PC-9 (cell line): Measurements from ENCODE around the gene MEIS2. TPM values are rescaled to one million over a fixed set of nuclear protein-coding genes. Genes with fewer than 3 reads are reported as not detected.

Experiments
- BruUV-seq: library from RNA; stranded (reverse); fragments of 400-500 nt; replicated peaks from 2 replicates; lab custom pipeline; 2021; lab: Mats Ljungman, UMichigan
- CTCF ChIA-PET: fragments of 300-600 bp; sonication (Branson Sonifier 250); formaldehyde crosslinking; loops from one replicate; lab custom pipeline; 2022; ENCODE audit warnings: antibody characterized with exemption; lab: Charles Lee
- POLR2A ChIA-PET: fragments of 300-600 bp; sonication (Branson Sonifier 250); formaldehyde crosslinking; loops from one replicate; lab custom pipeline; 2022; ENCODE audit warnings: antibody characterized with exemption; ENCODE audit not compliant: unreplicated experiment; lab: Charles Lee
- DNase-seq, 2 experiments: peaks; one replicate each; pipeline versions ENCODE4 v3.0.0 to v3.0.0-alpha.2; 2015 to 2022; ENCODE audit warnings: mixed read lengths in 1 of 2
- H2AFZ ChIP-seq: fragments of 200-600 bp; sonication (generic); 2 replicates; pipeline ENCODE4 v1.8.1; 2017; ENCODE audit warnings: antibody characterized with exemption
- H3F3A ChIP-seq: fragments of 200-600 bp; sonication (generic); 2 replicates; pipeline ENCODE4 v1.8.1; 2017; ENCODE audit warnings: antibody characterized with exemption, mild to moderate bottlenecking, low read depth; ENCODE audit not compliant: insufficient read depth
- H3K27ac ChIP-seq: fragments of 200-600 bp; sonication (generic); 2 replicates; pipeline ENCODE4 v1.6.1; 2016; ENCODE audit warnings: mixed run types
- H3K27me3 ChIP-seq: fragments of 200-600 bp; sonication (generic); 2 replicates; pipeline ENCODE4 v1.6.1; 2016; ENCODE audit warnings: low read depth, mixed run types; ENCODE audit not compliant: insufficient read depth
- H3K36me3 ChIP-seq: fragments of 200-600 bp; sonication (generic); 2 replicates; pipeline ENCODE4 v1.6.1; 2016; ENCODE audit warnings: low read depth, mixed run types
- H3K4me1 ChIP-seq: fragments of 200-600 bp; sonication (generic); replicated peaks from 2 replicates; pipeline ENCODE4 v1.6.1; 2016; ENCODE audit warnings: mixed run types; ENCODE audit not compliant: insufficient read depth
- H3K4me2 ChIP-seq: fragments of 200-600 bp; sonication (generic); 2 replicates; pipeline ENCODE4 v1.6.1; 2017; ENCODE audit warnings: mixed run types
- H3K4me3 ChIP-seq: fragments of 200-600 bp; sonication (generic); 2 replicates; pipeline ENCODE4 v1.6.1; 2016; ENCODE audit warnings: mixed run types
- H3K79me2 ChIP-seq: fragments of 200-600 bp; sonication (generic); 2 replicates; pipeline ENCODE4 v1.6.1; 2017; ENCODE audit warnings: low read depth, mixed run types
- H3K9me2 ChIP-seq: fragments of 200-600 bp; sonication (generic); 2 replicates; pipeline ENCODE4 v1.8.1; 2017; ENCODE audit warnings: mild to moderate bottlenecking; ENCODE audit not compliant: insufficient read depth
- H3K9me3 ChIP-seq: fragments of 200-600 bp; sonication (generic); 2 replicates; pipeline ENCODE4 v1.8.1; 2016; ENCODE audit warnings: low read depth; ENCODE audit not compliant: insufficient read depth
- H4K20me1 ChIP-seq: fragments of 200-600 bp; sonication (generic); 2 replicates; pipeline ENCODE4 v1.8.1; 2017; ENCODE audit not compliant: insufficient read depth
- EZH2 ChIP-seq: fragments of 200-600 bp; sonication (generic); IDR thresholded peaks from 2 replicates; pipeline ENCODE4 v1.8.0; 2017; ENCODE audit warnings: antibody characterized with exemption, low read depth
- intact Hi-C: fragments of 100-400 bp; cut with micrococcal nuclease; formaldehyde crosslinking; loops from one replicate; pipeline ENCODE4 v1.10.0; 2022; ENCODE audit not compliant: unreplicated experiment
- total RNA-seq: library from RNA; stranded (reverse); gene quantifications from 2 replicates; pipeline ENCODE4 v1.2.3, GENCODE V29; 2021
- TF ChIP-seq, protein P1 (sequence below): fragments of 200-600 bp; sonication (generic); conservative IDR thresholded peaks from 2 replicates; pipeline ENCODE4 v1.6.1; 2017; ENCODE audit warnings: mixed run types, antibody characterized with exemption, mild to moderate bottlenecking, moderate library complexity

Gene MEIS2
- total RNA-seq, 1 experiment from 2014 or later = 29.1 TPM

DNA sequence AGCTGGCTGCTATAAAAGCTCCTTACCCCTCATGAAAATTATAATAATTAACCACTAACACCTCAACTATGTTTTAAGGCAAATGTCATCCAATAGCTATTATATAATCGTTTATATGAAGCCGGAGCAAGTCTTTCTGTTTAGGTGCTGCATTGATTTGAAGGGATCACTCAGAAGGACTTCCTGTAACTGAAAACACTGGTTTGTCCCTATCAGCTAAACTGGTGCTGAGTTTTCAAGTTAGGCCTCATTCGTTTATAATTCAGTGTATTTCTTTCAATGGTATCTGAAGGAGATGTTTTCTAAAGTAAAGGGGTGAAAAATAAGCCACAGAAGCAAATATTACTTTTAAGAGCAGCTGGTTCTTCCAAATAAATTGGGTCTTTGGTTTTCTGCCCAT lies 14.2 kb downstream of the MEIS2 start:
- Histone ChIP-seq H3K79me2 (no peaks in the 10 kb centered on the region), H3K9me2 (no peaks in the 10 kb centered on the region), H3K4me3 (no peak overlapping the region), H3K27ac (no peak overlapping the region), H3K36me3 (peaks cover 11% of the 10 kb centered on the region; the same call in 1 of the 2 replicates), H3K4me1 (no peaks in the 10 kb centered on the region), H3F3A (no peaks in the 10 kb centered on the region), H4K20me1 (no peaks in the 10 kb centered on the region), H3K9me3 (no peaks in the 10 kb centered on the region), H3K4me2 (no peak overlapping the region), H3K27me3 (no peaks in the 10 kb centered on the region), H2AFZ (no peak overlapping the region)
- ChIA-PET POLR2A (no interaction called here), CTCF (no interaction called here)
- intact Hi-C loops = no loop called here
- TF ChIP-seq EZH2 = no peak
- TF ChIP-seq, protein P1, sequence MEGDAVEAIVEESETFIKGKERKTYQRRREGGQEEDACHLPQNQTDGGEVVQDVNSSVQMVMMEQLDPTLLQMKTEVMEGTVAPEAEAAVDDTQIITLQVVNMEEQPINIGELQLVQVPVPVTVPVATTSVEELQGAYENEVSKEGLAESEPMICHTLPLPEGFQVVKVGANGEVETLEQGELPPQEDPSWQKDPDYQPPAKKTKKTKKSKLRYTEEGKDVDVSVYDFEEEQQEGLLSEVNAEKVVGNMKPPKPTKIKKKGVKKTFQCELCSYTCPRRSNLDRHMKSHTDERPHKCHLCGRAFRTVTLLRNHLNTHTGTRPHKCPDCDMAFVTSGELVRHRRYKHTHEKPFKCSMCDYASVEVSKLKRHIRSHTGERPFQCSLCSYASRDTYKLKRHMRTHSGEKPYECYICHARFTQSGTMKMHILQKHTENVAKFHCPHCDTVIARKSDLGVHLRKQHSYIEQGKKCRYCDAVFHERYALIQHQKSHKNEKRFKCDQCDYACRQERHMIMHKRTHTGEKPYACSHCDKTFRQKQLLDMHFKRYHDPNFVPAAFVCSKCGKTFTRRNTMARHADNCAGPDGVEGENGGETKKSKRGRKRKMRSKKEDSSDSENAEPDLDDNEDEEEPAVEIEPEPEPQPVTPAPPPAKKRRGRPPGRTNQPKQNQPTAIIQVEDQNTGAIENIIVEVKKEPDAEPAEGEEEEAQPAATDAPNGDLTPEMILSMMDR = no peak
- no TSS peak for BruUV-seq
- DNase-seq = no peak

DNA sequence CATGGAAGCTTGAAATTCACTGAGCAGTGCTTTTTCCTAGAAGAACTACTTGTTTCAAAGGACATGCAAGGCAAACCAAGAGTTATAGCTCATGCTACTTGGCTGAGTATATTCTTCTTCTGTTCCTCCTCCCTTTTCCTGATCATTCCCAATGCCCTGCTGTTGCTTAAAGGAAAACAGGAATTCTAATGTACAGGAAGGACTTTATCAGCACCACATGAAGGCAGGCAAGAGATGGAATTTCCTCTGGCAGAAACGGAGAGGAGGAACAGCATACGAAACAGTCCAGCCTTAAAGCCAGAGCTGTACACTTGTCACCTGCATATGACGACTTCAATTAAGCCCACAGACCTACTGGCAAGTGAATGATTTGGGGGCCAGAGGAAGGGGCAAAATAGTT lies 15.7 kb downstream of the MEIS2 start:
- Histone ChIP-seq H3K9me3 (no peaks in the 10 kb centered on the region), H3K36me3 (peaks cover 11% of the 10 kb centered on the region; the same call in 1 of the 2 replicates), H3K9me2 (no peaks in the 10 kb centered on the region), H3F3A (no peaks in the 10 kb centered on the region), H4K20me1 (no peaks in the 10 kb centered on the region), H3K4me1 (no peaks in the 10 kb centered on the region), H3K27ac (no peak overlapping the region), H3K27me3 (no peaks in the 10 kb centered on the region), H3K4me2 (no peak overlapping the region), H3K4me3 (no peak overlapping the region), H2AFZ (no peak overlapping the region), H3K79me2 (no peaks in the 10 kb centered on the region)
- DNase-seq = no peak
- CTCF ChIA-PET = no interaction called here
- POLR2A ChIA-PET = no interaction called here
- BruUV-seq = no TSS peak
- TF ChIP-seq, protein P1 = no peak
- no peak for TF ChIP-seq EZH2
- intact Hi-C loops = no loop called here

DNA sequence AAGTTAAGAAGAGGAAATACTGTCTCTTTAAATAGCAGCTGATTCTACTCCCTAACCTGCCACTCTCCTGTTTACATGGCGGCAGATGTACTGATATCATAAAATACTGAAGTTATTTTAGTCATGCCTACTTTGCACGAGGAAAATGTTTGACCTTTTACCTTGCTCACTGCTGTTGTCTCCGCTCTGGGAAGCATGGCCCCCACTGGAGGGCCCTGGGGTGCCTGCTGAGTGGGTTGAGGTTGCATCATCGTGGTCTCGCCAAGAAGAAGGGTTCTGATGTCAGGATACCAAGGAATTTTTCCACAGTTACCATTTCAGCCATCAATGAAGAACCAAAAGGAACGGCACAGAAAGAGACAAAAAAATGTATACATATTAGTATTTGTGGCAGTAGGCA lies 16.7 kb downstream of the MEIS2 start:
- no peaks in the 10 kb centered on the region for H3K9me3 ChIP-seq
- no peaks in the 10 kb centered on the region for H3K4me1 ChIP-seq
- H3K9me2 ChIP-seq = no peaks in the 10 kb centered on the region
- TF ChIP-seq, protein P1 = no peak
- TF ChIP-seq EZH2 = no peak
- H3K79me2 ChIP-seq = no peaks in the 10 kb centered on the region
- peaks cover 11% of the 10 kb centered on the region; the same call in 1 of the 2 replicates for H3K36me3 ChIP-seq
- DNase-seq = no peak
- ChIA-PET POLR2A (no interaction called here), CTCF (no interaction called here)
- BruUV-seq = no TSS peak
- H3K4me3 ChIP-seq = no peak overlapping the region
- no peak overlapping the region for H2AFZ ChIP-seq
- no peaks in the 10 kb centered on the region for H3K27me3 ChIP-seq
- H3F3A ChIP-seq = no peaks in the 10 kb centered on the region
- H3K4me2 ChIP-seq = no peak overlapping the region
- intact Hi-C loops = no loop called here
- no peak overlapping the region for H3K27ac ChIP-seq
- H4K20me1 ChIP-seq = no peaks in the 10 kb centered on the region
